GM19372 (cell line): ENCODE measurements around the gene NPFFR1.
A peak's percentile ranks its signal among the peaks of the same experiment; 100 is the strongest.
"Not testable (repeated sequence)": the region's sequence is repeated elsewhere in the genome, so short reads cannot be mapped to it uniquely, and the experiment has no call there.

Experiments
- ATAC-seq: cut with Tn5 transposase; IDR thresholded peaks from one replicate; pipeline ENCODE4 v1.9.1; 2021; ENCODE audit warnings: mild to moderate bottlenecking, low read depth, moderate library complexity; ENCODE audit not compliant: unreplicated experiment

NPFFR1 gene

DNA sequence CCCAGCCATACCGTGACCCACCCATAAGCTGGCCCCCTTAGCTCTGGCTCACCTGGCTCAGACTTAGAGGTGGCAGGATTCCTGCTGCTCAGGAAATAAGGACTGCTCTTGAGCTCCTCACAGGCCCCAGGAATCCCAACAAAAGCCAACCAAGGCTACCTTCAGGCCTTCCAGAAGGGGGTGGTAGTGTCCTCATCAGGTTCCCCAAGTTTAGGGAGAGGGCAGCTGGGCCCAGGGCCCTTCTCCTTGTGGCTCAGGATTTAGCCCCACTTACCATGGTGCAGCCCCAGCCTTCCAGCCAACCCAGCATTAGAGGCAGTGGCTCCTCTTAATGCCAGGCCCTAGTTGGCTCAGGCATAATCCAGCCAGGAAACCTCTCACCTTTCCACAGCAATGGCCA lies 23.5 kb downstream of the NPFFR1 start:
- no peak for ATAC-seq

DNA sequence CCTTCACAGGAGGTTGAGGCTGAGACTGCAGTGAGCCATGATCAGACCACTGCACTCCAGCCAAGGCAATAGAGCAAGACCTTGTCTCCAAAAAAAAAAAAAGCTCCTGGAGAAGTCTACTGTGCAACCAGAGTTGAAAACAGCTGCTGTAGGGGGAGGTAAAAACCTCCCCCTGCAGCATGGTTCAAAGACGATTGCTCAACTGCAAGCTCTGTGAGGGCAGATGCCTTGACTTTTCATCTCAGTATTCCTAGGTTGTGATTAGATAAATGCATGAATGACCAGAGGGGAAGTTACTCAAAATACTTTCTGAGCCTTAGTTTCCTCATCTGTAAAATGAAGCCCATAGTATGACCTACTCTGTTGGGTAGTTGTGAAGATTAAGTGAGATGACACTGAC lies 25.6 kb downstream of the NPFFR1 start:
- no peak for ATAC-seq

DNA sequence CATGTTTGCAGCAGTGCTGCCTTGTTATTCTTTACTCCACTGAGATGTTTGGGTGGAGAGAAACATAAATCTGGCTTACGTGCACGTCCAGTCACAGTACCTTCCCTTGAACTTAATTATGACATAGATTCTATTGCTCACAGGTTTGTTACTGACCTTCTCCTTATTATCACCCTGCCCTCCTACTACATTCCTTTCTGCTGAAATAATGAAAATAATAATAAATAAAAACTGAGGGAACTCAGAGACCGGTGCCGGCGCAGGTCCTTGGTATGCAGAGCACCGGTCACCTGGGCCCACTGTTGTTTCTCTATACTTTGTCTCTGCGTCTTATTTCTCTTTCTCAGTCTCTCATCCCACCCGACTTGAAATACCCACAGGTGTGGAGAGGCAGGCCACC lies 26.0 kb downstream of the NPFFR1 start:
- not testable (repeated sequence) for ATAC-seq

DNA sequence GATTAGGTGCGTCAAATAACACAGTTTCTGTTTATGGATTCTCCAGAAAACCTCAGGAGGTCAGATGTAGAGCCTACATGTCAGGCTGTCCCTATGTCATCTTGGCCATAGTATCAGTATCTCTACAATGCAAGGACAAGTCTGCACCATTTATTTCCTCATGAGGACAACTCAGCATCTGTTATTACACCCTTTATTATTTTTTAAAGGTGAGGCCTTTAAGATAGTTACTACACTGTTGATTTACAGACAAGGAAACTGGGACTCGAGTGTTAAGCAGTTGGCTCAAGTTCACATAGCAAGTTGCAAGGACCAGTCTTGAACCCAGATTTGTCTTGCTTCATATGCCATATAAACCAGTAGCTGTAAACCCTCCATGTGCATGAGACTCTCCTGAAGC lies 27.3 kb downstream of the NPFFR1 start:
- ATAC-seq: no peak

DNA sequence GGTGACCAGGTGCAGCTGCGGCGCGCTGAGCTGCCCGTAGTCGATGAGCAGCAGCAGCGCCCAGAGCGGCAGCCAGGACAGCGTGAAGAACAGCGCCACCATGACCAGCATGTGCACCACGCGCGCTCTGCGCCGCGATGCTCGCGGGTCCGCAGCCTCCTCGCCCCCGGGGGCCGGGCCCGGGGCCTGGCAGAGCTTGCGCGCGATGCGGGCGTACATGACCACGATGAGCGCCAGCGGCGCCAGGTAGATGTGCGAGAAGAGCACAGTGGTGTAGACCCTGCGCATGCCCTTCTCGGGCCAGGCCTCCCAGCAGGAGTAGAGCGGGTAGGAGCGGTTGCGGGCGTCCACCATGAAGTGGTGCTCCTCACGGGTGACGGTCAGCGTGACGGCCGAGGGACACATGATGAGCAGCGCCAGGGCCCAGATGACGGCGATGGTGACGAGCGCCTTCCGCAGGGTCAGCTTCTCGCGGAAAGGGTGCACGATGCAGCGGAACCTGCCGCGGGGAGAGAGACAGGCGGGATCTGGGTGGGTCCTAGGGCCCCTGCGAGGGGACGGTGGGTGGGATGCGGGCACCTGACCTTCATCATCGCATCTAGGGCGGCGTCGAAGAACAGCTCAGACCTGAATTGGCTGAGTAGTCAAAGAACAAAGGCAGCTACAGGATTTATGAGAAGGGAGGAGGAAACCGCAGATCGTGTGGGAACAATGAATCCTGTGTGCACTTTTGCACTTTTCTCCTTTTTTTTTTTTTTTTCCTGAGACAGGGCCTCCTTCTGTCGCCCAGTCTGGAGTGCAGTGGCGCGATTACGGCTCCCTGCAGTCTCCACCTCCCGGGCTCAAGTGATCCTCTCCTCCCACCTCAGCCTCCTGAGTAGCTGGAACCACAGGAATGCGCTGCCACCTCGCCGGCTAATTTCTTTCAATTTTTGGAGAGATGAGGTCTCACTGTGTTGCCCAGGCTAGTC lies 28.2 kb downstream of the NPFFR1 start:
- no peak for ATAC-seq

DNA sequence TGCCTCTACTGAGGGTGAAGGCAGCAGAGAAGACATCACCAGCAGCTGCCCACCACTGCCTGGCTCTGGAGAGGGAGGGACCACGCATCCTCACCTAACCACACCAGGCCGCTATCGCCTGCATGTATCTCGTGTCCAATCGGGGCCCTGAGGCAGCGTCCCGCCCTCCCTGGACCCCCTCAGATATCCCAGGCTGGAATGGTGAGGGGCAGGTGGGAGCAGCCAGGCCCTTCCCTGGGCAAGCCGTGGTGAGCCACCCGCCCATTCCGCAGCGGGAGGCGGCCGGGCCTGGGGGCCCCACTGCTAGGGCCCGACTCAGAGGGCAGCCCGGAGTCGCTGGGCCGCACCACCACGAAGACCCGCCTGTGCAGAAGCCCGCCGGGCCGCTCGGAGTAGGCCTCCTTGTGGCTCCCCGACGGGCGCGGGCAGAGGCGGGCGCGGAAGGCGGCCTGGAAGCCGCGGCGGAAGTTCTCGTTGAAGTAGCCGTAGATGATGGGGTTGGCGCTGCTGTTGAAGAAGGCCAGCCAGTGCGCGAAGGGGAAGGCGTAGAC lies 29.0 kb downstream of the NPFFR1 start:
- ATAC-seq: no peak

DNA sequence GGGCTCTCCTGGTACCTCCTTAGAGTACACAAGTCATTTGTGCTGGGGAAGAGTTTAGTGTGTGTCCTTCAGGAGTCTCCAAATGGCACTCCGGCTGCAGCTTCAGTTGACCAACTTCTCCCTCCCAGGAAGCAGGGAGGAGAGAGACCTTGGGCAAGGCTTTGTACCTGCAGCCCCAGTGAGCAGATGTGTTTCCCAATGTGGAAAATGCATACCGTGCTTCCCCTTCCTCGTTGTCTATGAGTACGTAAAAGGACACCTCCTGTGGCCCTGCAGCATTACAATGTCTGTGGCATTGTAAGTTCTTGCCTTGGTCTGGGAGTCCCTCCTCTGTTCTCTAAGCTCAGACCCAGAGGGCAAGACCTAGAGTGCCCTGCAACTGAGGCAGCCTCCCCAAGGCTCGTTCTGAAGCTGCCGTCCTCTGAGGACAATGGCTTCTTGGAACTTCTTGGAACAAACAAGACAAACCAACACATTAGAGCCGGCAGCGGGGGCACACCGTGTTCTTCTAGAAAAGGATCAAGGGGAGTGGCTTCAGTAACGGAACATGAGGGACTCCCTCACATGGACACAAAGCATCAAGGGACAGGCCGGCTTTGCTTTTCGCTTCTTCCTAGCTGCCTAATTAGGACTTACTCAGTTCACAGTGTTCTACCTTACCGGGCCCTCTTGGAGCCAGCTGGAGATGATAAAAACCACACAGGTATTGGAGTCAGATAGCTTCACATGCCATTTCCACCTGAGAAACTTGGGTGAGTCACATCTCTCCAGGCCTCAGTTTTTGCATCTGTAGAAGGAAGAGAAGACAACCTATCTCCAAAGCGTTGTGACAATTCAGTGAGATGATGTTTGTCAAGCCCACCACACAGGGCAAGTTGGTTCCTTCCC lies 29.7 kb downstream of the NPFFR1 start:
- ATAC-seq: no peak

DNA sequence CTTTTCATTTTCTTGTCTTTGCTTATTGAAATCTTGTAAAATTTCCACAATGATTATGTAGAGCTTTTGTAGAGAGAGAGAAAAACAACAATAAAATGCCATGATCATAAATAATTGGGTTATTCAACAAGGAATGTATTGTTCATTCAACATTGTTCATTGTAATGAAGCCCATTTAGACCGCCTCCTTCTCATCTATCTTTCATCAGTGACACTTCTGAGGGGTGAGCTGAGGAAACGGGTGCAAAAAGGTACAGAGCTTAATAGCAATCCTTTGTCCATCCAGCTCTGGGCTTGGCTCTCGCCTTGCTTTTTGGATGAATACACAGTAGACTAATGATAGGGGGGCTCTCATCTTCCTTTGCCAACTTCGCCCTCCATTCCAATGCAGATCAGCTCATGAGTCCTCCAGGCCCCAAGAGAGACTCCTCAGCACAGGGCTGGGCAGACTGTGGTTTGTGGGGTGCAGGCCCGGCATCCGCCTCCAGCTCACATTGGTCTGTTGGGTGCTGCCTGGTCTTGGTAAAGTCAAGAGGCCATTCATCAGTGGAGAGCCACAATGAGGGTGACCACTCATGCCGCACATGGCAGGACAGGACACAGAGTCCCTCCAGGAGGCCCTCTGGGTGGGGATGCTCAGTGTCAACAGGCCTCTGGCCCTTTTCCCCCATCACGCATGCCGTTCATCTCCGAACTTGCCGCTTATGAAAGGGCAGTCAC lies 32.7 kb downstream of the NPFFR1 start:
- no peak for ATAC-seq

DNA sequence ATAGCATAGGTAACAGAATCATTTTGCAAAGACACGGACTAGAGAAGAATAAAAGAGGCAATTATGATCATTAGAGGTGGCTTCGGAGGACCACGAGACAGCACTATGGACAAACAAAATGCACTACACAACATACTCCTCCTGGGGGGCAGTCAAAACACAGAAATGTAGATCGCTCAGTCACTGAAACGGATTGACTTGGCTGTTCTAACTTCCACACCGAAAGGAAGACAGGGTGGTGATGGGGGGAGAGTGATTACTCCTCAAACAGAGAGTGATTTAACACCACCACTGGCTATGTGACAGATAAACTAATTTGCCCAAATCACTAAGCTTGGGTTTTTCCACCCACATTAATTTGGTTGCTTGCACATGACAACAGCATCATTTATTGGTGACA lies 36.4 kb downstream of the NPFFR1 start:
- ATAC-seq: no peak

DNA sequence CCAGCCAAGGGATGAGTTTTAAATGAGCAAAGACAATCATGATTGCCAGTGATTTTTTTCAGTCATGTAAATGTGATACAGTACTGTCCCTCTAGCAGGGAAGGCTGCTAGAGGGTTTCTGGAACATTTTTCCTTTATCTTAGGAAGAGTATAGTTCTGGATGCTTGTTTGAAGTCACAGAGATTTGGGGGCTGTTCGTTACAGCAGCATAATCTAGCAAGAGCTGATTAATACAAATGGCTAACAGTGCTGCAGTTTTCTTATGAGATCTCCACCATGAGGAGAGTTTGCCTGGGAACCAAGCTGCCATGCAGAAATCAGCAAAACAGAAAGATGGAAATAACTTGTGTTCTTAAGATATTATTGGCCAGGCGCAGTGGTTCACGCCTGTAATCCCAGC lies 42.7 kb downstream of the NPFFR1 start:
- no peak for ATAC-seq

DNA sequence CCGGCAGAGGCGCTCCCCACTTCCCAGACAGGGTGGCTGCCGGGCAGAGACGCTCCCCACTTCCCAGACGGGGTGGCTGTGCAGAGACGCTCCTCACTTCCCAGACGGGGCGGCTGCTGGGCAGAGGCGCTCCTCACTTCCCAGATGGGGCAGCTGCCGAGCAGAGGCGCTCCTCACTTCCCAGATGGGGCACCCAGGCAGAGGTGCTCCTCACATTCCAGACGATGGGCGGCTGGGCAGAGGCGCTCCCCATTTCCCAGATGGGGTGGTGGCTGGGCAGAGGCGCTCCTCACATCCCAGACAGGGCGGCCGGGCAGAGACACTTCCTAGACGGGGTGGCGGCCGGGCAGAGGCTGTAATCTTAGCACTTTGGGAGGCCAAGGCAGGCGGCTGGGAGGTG lies 43.8 kb downstream of the NPFFR1 start:
- not testable (repeated sequence) for ATAC-seq

DNA sequence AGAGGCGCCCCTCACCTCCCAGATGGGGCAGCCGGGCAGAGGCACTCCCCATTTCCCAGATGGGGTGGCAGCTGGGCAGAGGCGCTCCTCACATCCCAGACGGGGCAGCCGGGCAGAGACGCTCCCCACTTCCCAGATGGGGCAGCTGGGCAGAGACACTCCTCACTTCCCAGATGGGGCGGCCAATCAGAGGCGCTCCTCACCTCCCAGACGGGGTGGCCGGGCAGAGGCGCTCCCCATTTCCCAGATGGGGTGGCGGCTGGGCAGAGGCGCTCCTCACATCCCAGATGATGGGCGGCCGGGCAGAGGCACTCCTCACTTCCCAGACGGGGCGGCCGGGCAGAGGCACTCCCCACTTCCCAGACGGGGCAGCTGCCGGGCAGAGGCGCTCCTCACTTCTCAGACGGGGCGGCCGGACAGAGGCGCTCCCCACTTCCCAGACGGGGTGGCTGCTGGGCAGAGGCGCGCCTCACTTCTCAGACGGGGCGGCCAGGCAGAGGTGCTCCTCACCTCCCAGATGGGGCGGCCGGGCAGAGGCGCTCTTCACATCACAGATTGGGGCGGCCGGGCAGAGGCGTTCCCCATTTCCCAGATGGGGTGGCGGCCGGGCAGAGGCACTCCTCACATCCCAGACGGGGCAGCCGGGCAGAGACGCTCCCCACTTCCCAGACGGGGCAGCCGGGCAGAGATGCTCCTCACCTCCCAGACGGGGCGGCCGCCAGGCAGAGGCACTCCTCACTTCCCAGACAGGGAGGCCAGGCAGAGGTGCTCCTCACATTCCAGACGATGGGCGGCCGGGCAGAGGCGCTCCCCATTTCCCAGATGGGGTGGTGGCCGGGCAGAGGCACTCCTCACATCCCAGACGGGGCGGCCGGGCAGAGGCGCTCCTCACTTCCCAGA lies 44.5 kb downstream of the NPFFR1 start:
- ATAC-seq: not testable (repeated sequence)

DNA sequence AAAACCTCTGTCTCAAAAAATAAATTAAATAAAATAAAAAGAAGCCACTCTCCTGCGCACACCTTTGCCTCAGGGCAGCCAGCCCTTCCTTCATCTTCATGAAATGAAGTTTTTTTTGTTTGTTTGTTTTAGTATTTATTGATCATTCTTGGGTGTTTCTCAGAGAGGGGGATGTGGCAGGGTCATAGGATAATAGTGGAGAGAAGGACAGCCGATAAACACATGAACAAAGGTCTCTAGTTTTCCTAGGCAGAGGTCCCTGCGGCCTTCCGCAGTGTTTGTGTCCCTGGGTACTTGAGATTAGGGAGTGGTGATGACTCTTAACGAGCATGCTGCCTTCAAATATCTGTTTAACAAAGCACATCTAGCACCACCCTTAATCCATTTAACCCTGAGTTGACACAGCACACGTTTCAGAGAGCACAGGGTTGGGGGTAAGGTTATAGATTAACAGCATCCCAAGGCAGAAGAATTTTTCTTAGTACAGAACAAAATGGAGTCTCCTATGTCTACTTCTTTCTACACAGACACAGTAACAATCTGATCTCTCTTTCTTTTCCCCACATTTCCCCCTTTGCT lies 45.8 kb downstream of the NPFFR1 start:
- not testable (repeated sequence) for ATAC-seq

DNA sequence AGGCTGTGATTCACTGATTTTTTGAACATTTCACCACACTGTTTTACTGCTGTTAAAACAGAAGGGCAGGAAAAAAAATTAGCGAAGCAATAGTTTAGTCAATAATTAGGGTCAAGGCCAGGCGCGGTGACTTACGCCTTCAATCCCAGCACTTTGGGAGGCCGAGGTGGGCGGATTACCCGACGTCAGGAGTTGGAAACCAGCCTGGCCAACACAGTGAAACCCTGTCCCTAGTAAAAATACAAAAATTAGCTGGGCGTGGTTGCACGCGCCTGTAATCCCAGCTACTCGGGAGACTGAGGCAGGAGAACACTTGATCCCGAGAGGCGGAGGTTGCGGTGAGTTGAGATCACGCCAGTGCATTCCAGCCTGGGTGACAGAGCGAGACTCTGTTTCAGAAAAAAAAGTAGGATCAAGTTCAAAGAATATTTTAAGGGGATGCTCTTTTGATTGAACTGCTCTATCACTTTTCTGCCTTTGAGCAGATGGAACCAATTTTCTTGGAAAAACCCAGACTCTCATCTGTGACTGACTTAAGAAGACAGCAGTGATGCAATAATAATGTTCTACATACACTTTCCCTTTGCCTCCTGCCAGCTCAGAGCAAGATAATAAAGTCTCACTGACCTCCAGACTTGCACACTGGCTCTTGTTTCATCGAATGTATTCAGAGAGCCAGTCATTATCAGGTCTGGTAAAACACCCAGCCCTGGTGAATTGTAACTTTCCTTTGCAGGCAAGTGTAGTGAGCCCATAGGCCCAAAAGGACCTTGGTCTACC lies 48.9 kb downstream of the NPFFR1 start:
- ATAC-seq: no peak

DNA sequence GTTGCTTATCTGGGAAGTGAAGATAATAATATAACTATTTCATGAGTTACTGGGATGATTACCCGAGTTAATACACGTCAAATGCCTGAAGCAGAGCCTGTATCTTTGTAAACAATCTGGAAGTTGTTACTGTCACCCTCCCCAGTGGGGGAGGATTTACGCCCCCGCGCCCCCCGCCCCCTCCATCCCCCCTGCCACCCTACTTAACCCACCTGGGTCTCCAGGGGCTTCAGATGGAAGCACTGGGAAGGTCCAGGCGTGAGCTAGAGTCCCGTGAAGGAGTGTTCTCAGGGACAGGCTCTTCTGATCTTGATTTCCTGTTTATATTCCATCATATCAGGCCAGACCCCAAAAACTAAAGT lies 49.9 kb downstream of the NPFFR1 start:
- no peak for ATAC-seq

DNA sequence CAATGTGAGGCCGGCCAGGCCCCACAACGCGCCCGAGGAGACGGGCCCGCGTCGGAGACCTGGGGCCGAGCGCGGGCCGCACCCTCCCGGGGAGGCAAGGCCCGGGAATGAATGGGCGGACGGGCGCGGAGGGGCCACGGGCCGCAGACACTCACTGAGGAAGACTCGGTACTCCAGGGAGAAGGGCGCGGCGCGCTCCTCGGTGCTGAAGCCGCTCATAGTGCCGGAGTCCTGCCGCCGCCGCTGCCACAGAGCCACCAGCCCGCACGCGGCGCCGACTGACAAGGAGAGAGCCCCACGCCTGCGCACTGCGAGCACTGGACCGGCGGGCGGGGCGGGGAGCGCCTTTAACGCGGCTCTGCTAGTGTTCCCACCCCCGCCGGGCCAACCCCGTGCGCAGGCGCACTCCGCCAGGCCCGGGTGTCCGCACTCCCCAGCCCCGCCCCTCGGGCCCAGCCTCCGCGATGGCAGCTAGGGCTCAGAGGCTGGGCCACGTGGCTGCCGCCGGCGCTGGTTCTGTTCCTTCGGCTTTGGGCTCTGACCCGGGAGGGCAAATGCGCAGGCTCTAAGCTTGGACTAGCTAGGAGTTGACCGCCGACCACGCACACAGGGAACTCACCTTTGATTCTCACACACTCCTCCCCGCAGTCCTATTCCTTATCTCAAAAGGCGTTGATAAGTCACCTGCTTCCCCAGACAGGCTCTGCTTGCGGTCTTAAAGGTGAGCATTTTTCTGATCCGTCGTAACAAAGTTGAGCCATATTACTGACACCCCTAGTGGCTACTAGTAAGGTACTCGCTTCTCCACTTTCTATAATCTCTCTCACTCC lies 50.5 kb downstream of the NPFFR1 start, which contains the start of gene PPA1:
PPA1 (minus strand) TSS at position 321 of the 830 bp plus-strand sequence; CDS start at position 219, 102 bp downstream.
- ATAC-seq: peak; percentile 90

DNA sequence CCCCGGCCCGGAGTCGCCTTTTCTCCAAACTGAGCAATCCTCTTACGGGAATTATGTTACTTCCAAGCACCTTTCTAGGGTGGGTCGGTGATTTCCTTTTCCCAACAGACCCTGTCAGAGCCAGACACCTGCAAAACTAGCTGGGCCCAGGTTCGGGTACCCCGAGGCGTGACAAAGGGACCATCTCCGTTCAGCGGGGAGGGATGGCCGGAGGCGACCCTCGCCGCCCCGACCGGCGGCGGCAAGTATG lies 51.0 kb downstream of the NPFFR1 start:
- ATAC-seq: no peak
